HG02798 (cell line): ENCODE results near the gene LPAR2.

Source experiments
- ATAC-seq: cut with Tn5 transposase; IDR thresholded peaks from one replicate; pipeline ENCODE4 v1.9.1; 2021; ENCODE audit warnings: mild to moderate bottlenecking; ENCODE audit not compliant: unreplicated experiment, poor library complexity

LPAR2 gene

DNA sequence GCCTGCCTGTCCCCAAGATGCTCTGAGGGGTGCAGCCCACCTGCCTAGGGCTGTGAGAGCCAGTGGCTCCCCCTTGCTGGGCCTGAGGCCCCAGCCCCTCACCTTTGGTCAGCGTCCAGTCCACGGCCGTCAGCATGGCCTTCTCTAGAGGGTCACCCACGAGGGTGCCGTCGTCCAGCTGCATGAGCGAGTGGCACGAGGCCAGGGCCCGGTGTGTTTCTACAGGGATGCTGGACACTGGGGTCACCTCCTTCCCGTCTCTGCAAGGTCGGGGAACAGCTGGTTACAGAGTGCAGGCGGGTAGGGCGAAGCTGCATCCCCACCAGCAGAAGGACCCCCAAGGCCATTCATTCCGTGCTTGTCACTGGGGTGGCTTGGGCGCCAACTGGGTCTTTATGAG lies 26.4 kb upstream of the LPAR2 start:
- no peak for ATAC-seq

DNA sequence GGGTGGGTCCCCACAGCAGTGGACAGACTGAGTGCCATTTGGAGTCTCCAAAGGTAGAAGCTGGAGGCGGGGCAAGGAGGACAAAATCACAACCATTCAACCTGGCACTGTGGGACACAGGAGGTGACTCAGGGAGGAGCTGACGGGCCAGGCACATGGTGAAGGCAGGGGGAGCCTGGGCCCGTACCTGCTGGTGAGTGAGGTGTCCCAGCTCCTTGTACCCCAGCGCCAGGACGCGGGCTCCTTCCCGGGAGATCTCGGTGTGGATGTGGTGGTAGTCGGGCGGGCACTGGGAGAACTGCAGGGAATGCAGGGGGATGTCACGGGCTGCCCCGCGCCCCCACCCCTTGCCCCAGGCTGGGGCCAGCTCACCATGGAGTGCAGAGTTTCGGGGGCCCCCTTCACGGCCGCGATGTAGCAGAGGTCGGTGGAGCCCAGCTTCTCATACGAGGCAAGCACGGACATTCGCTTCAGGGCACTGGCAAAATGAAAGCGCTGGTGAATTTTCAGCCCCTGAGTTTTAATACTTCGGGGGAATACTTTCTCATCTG lies 25.7 kb upstream of the LPAR2 start:
- no peak for ATAC-seq

GRCh38 chr19:19652482-19653295 lies 24.7 kb upstream of the LPAR2 start:
- ATAC-seq, result no peak

DNA sequence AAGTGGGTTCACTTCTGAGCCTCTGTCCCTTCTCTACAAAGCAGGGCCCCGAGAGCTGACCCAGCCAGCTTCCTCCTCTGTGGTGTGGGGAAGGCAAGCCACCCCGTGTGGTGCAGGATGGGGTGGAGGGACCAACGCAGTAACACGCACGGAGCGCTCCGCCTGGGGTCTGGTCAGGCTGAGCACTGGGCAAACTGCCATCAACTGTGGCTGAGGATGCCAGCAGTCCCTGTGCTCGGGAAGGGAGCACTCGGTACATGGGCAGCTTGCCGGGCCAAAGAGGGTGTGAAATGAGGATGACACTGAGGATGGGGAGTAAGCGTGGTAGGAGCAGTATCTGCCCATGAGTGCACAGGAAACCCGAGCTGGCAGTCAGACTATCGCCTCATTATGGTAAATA lies 23.1 kb upstream of the LPAR2 start:
- no peak for ATAC-seq

GRCh38 chr19:19650331-19650730 lies 22.3 kb upstream of the LPAR2 start:
- no peak for ATAC-seq

GRCh38 chr19:19649580-19649995 lies 21.6 kb upstream of the LPAR2 start:
- ATAC-seq, result no peak

DNA sequence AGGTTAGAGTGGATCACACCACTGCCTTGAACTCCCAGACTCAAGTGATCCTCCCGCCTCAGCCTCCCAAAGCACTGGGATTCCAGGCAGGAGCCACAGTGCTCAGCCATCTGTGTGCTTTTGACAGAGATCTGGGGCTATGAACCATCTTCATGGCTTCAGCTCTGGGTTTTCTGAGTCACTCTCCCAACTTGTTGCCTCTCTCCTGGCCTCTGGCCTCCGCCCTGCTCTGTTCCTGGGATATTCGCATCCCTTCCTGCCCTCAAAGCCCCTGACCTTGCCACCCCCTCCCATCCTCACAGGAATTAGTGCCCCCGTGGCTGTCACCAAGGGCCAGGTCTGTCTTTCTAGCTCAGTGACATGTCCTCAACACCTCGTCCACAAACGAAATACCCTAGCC lies 21.1 kb upstream of the LPAR2 start:
- ATAC-seq, result no peak

DNA sequence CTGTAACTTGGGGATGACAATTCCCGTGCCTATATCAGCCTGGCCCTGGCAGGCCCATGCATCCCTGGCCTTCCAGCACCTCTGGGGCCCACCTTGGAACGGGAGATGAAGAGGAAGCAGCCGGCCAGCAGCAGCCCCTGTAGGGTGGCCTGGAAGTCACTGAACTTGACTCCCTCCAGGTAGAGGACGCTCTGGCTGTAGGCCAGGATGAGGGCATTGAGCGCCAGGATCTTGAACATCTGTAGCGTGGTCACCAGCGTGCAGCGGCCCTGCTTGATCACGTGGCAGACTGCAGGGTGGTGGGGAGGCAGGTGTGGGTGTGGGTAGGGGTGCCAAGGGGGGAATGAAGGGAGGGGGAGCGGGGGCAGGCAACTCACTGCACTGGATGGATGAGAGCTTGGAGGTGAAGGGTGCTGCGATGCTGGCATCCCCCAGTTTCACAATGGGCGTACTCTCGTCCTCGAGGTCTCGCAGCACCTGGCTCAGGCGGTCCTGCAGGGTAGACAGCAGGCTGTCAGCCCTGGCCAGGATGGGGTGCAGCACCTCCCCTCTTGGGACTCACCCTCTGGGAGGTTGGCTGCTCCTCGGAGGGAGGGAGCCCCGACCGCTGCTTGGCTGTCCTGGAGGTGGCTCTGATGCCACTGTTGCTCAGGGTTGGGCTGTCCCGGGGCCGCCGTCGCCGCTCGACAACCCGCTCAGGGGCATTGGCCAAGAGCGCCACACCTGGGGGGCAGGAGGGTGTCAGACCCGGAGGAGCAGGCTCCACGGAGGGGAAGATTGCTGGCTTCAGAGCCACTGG lies 19.2 kb upstream of the LPAR2 start:
- ATAC-seq, result no peak

DNA sequence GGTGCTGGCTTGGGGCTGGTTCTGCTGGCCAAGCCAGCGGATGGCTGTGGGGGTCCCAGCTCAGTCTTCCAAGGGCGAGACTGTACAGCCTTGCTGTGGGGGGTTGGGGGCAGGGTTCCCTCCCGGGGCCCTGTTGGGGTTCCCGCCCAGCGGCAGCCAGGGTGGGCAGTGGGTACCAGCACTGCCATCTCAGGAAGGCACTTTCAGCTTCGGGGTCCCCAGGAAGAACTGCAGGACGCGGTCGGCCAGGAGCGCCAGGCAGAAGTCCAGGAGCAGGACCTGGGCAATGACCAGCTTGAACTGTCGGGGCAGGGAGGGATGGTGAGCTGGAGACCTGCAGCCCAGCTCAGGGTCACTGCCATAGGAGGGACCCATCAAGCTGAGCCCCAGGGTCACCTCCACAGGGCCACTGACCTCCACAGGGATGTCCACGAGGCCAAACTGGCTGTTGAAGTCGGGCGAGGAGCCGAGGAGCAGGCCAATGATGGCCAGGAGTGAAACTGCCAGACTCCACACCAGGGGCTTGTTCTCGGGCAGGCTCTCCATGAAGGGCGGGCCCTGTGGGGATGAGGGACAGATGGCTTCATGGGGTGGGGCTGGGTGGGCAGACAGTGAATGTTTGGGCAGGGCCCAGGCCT lies 17.3 kb upstream of the LPAR2 start:
- no peak for ATAC-seq

DNA sequence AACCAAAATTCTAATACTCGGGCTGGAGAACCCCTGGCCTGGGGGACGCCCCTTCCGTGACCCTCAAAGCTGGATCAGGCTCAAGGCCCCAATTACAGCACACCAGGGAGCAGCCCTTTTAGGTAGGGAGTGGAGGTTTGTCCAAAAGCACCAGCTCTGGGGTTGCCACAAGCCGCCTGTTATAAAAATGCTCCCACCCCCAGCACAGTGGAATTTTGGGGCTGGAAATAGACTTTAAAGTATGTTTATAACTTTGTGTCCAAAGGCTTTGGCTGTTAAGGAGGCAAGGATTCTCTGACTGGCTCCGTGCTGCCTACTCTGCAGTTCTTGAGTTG lies 16.0 kb upstream of the LPAR2 start:
- ATAC-seq, result no peak

DNA sequence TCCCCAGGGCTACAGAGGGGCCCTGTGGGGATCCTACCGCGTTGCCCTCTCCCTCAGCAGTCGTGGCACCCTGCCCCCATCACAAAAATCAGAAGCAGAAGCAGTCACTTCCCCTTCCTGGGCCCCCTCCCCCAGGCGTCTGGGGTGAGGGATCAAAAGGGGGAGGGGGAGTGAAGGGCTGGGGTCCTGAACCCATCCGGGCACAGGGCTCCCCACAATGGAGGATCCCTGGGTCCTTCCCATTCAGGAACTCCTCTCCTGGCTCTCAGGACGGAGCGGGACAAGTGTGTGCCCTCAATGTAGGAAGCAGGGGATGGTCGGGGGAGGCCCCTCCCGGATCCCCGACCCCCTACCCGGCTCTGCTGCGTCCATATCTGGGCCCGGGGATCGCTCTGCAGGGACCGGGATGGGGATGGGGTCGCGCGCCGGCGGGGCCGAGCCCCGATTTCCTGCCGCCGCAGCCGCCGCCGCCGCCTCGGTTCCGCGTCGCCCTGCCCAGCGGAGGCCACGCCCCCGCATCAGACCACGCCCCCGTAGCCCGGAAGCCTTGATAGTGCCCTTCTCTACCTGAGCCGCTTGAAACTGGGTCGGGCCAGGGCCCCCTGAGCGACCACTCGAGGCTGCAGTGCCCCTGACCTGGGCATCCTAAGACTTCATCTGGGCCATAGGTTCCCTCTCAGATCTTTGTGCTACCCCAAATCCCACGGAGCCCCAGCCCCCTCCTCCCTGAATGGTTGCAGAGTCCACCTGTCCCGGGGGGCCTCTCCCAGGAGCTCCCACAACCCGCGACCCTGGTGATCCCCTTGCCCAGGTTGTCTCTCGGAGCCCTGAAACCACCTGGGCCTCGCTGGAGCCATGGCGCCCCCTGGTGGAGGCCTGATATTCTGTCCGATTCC lies 15.4 kb upstream of the LPAR2 start, which contains the start of gene GMIP:
GMIP (minus strand) TSS at position 500 of the 896 bp plus-strand sequence; CDS start at position 372, 128 bp downstream.
- peak; percentile 73 for ATAC-seq

DNA sequence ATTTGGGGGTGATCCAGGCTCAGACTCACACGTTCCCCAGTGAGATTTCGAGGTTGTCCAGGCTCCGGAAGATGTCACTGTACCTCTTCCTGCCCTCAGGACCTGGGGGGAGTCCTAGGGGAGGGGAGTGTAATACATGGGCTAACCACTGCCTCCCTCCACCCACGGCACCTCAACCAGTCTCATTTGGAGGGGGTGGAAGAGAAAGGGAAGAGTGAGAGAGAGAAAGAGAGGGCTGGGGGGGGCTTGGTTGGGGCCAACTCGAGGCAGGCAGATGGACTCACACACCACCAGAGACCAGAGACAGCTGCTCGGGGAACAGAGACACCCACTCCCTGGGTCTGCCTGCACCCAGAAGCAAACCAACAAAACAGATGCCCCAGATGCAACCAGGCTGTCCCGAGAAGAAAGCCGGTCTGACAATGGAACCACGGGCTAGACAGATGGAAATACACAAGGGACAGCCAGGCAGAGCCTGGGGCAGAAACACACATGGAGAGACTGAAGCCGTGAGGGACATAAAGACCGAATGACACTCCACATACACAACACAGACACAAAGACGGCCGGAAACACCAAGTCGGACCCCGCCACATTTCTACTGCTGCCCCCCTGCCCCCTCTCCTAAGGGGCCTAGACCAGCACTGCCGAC lies 14.6 kb upstream of the LPAR2 start:
- ATAC-seq, result peak; percentile 21

DNA sequence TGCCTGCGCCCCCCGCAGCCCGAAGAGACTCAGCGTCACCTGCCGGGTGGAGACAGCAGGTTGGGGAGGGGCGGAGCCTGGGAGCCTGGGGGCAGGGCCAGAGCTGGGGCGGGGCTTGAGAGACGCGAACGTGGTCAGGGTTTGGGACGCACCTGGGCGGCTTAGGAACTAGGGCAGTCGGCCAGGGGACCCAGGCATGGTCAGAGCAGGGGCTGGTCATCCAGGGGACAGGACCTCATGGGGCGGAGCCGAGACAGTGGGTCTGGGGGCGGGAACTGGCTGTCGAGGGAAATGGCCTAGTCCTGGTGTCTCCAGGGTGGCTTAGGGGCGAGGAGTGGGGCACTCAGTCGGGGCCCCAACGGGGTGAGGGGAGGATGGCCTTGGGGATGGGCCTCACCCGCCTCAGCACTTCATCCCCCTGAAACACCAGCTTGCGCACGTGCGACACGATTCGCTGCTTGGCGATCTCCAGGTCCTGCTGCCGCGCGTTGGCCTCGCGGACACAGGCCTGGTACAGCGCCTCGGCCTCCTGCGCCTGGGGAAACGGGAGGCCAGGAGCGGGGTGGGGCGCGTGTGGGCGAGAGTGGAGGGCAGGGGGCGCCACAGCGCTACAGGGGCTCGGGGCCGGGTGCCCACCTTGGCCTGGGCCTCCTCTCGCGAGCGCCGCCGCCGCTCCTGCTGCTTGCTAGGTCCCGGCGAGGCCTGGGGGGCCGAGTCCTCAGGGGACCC lies 9.7 kb upstream of the LPAR2 start:
- no peak for ATAC-seq

GRCh38 chr19:19637186-19637522 lies 9.1 kb upstream of the LPAR2 start:
- ATAC-seq, result no peak

DNA sequence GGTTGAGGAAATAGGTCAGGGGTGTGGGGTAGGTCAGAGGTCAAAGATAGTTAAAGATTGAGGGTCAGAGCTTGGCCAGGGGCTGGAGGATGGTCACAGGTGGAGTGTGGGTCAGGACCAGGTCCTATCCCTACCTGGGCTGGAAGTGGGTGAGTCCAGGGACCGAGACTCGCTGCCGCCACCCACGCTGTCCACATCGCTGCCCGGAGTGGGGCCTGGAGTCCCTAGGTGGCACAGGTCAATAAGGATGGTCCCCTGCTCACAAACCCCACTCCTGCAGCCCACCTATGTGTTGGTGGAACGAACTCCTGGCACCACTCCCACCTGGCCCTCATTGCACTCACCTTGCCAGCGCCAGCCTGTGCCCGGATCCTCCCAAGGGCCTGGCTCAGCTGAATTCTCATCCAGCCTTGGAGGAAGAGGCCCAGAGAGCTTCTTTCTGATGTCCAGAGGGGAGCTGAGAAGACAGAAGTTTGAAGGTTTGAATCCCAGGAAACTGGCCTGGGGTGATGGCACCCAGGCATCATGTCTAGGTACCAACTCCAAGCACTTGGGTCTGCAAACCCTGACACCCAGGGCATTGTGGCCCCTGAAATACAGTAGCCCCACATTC lies 8.7 kb upstream of the LPAR2 start:
- ATAC-seq, result no peak

DNA sequence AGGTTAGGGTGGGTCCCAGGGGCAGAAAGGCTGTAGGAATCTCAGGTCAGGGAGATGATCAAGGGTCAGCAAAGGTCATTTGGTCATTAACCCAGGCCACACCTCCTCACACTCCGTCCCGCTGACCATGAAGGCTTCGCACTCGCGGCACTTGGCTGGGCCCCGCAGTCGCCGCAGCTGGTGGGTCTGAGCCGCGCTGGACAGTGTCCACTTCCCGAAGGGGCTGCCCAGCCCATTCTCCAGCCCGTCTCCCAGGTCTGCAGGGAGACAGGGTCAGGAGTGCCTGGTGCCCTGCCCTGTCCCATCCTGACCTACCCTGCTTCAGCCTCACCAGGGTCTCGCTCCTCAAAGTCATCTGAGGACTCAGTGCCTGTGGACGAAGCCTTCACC lies 7.3 kb upstream of the LPAR2 start:
- ATAC-seq, result no peak

- ATAC-seq, result no peak
Measured at GRCh38 chr19:19634516-19635312, 6.7 kb upstream of the LPAR2 start.
